HG02938 (cell line): Measurements from ENCODE around the gene FAU.
"Not testable (repeated sequence)": the region's sequence is repeated elsewhere in the genome, so short reads cannot be mapped to it uniquely, and the experiment has no call there.

Source experiments
- ATAC-seq: cut with Tn5 transposase; IDR thresholded peaks from one replicate; pipeline ENCODE4 v1.9.1; 2021; ENCODE audit warnings: mild to moderate bottlenecking, moderate library complexity; ENCODE audit not compliant: unreplicated experiment

Gene FAU

GRCh38 chr11:65121865-65122696 lies at the start of gene FAU, which contains the start of gene MRPL49:
FAU (minus strand) TSS chr11:65122134; CDS start chr11:65121813, 321 bp downstream.
MRPL49 (plus strand) TSS chr11:65122321; CDS start chr11:65122347, 26 bp downstream.
- ATAC-seq, result peak; percentile 48

- no peak for ATAC-seq
These were observed 48.2 kb upstream of the FAU start, which contains the start of gene SPDYC for GRCh38 chr11:65170058-65170534. SPDYC (plus strand) TSS chr11:65170233; CDS start chr11:65171358, 1,125 bp downstream.

- no peak for ATAC-seq
These were observed 47.3 kb upstream of the FAU start for GRCh38 chr11:65169164-65169641.

GRCh38 chr11:65167656-65168055 lies 45.7 kb upstream of the FAU start:
- ATAC-seq, result no peak

GRCh38 chr11:65166893-65167292 lies 45.0 kb upstream of the FAU start:
- ATAC-seq, result no peak

GRCh38 chr11:65165410-65166317 lies 43.7 kb upstream of the FAU start:
- ATAC-seq, result no peak

- no peak for ATAC-seq
These were observed 41.8 kb upstream of the FAU start for GRCh38 chr11:65163684-65164083.

GRCh38 chr11:65160643-65161042 lies 38.7 kb upstream of the FAU start:
- no peak for ATAC-seq

GRCh38 chr11:65159012-65159411 lies 37.1 kb upstream of the FAU start:
- ATAC-seq, result no peak

GRCh38 chr11:65157336-65157735 lies 35.4 kb upstream of the FAU start:
- no peak for ATAC-seq

GRCh38 chr11:65156926-65157325 lies 35.0 kb upstream of the FAU start:
- no peak for ATAC-seq

- no peak for ATAC-seq
These were observed 34.3 kb upstream of the FAU start for GRCh38 chr11:65156256-65156655.

- ATAC-seq, result no peak
These were observed 30.2 kb upstream of the FAU start for GRCh38 chr11:65152122-65152521.

- no peak for ATAC-seq
These were observed 29.5 kb upstream of the FAU start for GRCh38 chr11:65151331-65151899.

GRCh38 chr11:65150509-65151299 lies 28.8 kb upstream of the FAU start:
- no peak for ATAC-seq

GRCh38 chr11:65150131-65150508 lies 28.2 kb upstream of the FAU start:
- ATAC-seq, result not testable (repeated sequence)

- no peak for ATAC-seq
These were observed 26.7 kb upstream of the FAU start for GRCh38 chr11:65148657-65149056.

- ATAC-seq, result no peak
These were observed 25.6 kb upstream of the FAU start for GRCh38 chr11:65147352-65148075.

GRCh38 chr11:65141896-65142494 lies 20.1 kb upstream of the FAU start:
- no peak for ATAC-seq
